Skeletal muscle cell (primary cell): ENCODE measurements around the gene CFD.
"Not testable (repeated sequence)": the region's sequence is repeated elsewhere in the genome, so short reads cannot be mapped to it uniquely, and the experiment has no call there.

Experiments
- DNase-seq: peaks from one replicate; pipeline ENCODE4 v3.0.0-alpha.2; 2010; ENCODE audit warnings: low read depth
- H3K4me3 ChIP-seq: 2 replicates; pipeline ENCODE4 v1.5.1; 2011; ENCODE audit warnings: low read depth, mild to moderate bottlenecking, control low read depth, low read length, moderate library complexity

Gene CFD

GRCh38 chr19:824885-825284 lies 34.6 kb upstream of the CFD start:
- no peak overlapping the region for H3K4me3 ChIP-seq
- DNase-seq: no peak

GRCh38 chr19:825897-826644 lies 33.4 kb upstream of the CFD start:
- DNase-seq: no peak
- no peak overlapping the region for H3K4me3 ChIP-seq

- H3K4me3 ChIP-seq: no peak overlapping the region
- DNase-seq: no peak
Measured at GRCh38 chr19:827314-827709, 32.2 kb upstream of the CFD start.

- H3K4me3 ChIP-seq: no peak within 1 kb of the TSS
- DNase-seq: no peak
Measured at GRCh38 chr19:827710-828321, 31.6 kb upstream of the CFD start, which contains the start of gene AZU1. Gene AZU1, plus strand, starts transcription at chr19:827837. Its CDS starts 10 bp downstream, at chr19:827847.

- DNase-seq: no peak
- no peak overlapping the region for H3K4me3 ChIP-seq
Measured at GRCh38 chr19:829129-829758, 30.2 kb upstream of the CFD start.

- no peak for DNase-seq
Measured at GRCh38 chr19:831407-832369, 27.8 kb upstream of the CFD start.

GRCh38 chr19:834216-834615 lies 25.2 kb upstream of the CFD start:
- DNase-seq: no peak
- H3K4me3 ChIP-seq: no peak overlapping the region

More at GRCh38 chr19:831407-832369, 27.8 kb upstream of the CFD start:
- no peak overlapping the region for H3K4me3 ChIP-seq

- no peak for DNase-seq
Measured at GRCh38 chr19:835210-835810, 24.2 kb upstream of the CFD start.

GRCh38 chr19:840519-841206 lies 18.8 kb upstream of the CFD start, which contains the start of gene PRTN3:
Gene PRTN3, plus strand, starts transcription at chr19:840999. Its CDS starts 10 bp downstream, at chr19:841009.
- no peak within 1 kb of the TSS for H3K4me3 ChIP-seq

More at GRCh38 chr19:835210-835810, 24.2 kb upstream of the CFD start:
- H3K4me3 ChIP-seq: no peak overlapping the region

GRCh38 chr19:842802-843179 lies 16.7 kb upstream of the CFD start:
- not testable (repeated sequence) for DNase-seq, H3K4me3 ChIP-seq

More at GRCh38 chr19:840519-841206, 18.8 kb upstream of the CFD start, which contains the start of gene PRTN3:
- no peak for DNase-seq

- no peak for DNase-seq
- peak overlapping the region; percentile 11 for H3K4me3 ChIP-seq
Measured at GRCh38 chr19:843180-843835, 16.2 kb upstream of the CFD start.

- peak overlapping the region; percentile 11 for H3K4me3 ChIP-seq
- no peak for DNase-seq
Measured at GRCh38 chr19:843836-844545, 15.5 kb upstream of the CFD start.

- H3K4me3 ChIP-seq: no peak overlapping the region
- DNase-seq: no peak
Measured at GRCh38 chr19:844546-844971, 14.9 kb upstream of the CFD start.

GRCh38 chr19:845707-846521 lies 13.6 kb upstream of the CFD start:
- no peak for DNase-seq
- H3K4me3 ChIP-seq: no peak overlapping the region

GRCh38 chr19:848386-848921 lies 11.0 kb upstream of the CFD start:
- no peak overlapping the region for H3K4me3 ChIP-seq
- no peak for DNase-seq

GRCh38 chr19:849195-849594 lies 10.3 kb upstream of the CFD start:
- not testable (repeated sequence) for DNase-seq, H3K4me3 ChIP-seq
